IMR-90 (cell line): ENCODE measurements around the gene POLR3GL. TPM values are rescaled to one million over a fixed set of nuclear protein-coding genes. Genes with fewer than 3 reads are reported as not detected.

Source experiments
- ATAC-seq: fragments of 200-7000 bp; cut with Tn5 transposase; 2 replicates; pipeline ENCODE4 v1.9.1; 2020; ENCODE audit warnings: low read depth, mild to moderate bottlenecking, moderate library complexity
- BruUV-seq: library from RNA; stranded (reverse); fragments of 400-500 nt; replicated peaks from 2 replicates; lab custom pipeline; 2021; lab: Mats Ljungman, UMichigan
- CTCF ChIA-PET: fragments of 300-600 bp; formaldehyde crosslinking; extraction: SDS; loops from one replicate; lab custom pipeline; 2021; ENCODE audit warnings: antibody characterized with exemption; lab: Yijun Ruan, JAX
- POLR2A ChIA-PET: fragments of 300-600 bp; sonication (Branson Sonifier 250); formaldehyde crosslinking; loops from one replicate; lab custom pipeline; 2022; ENCODE audit warnings: antibody characterized with exemption; ENCODE audit not compliant: unreplicated experiment; lab: Charles Lee
- DNase-seq: peaks from one replicate; pipeline ENCODE4 v3.0.0; 2013
- H2AFZ ChIP-seq: replicated peaks from 2 replicates; pipeline ENCODE3; 2013; ENCODE audit warnings: low read length, mild to moderate bottlenecking; ENCODE audit not compliant: poor library complexity
- H2AK5ac ChIP-seq: 2 replicates; pipeline ENCODE4 v1.6.1; 2013; ENCODE audit warnings: low read depth, low read length, inconsistent platforms
- H2AK9ac ChIP-seq: replicated peaks from 2 replicates; pipeline ENCODE3; 2013; ENCODE audit warnings: mild to moderate bottlenecking, low read depth, low read length, moderate library complexity; ENCODE audit not compliant: poor library complexity
- H2BK120ac ChIP-seq: 2 replicates; pipeline ENCODE4 v1.6.1; 2013; ENCODE audit warnings: low read depth, low read length, inconsistent platforms
- H2BK15ac ChIP-seq: 3 replicates; pipeline ENCODE4 v1.6.1; 2013; ENCODE audit warnings: low read depth, low read length, inconsistent platforms
- H2BK20ac ChIP-seq: 2 replicates; pipeline ENCODE4 v1.6.1; 2013; ENCODE audit warnings: low read depth, mild to moderate bottlenecking, inconsistent platforms, low read length, moderate library complexity
- H2BK5ac ChIP-seq: 2 replicates; pipeline ENCODE4 v1.6.1; 2013; ENCODE audit warnings: mild to moderate bottlenecking, low read depth, low read length, inconsistent platforms; ENCODE audit not compliant: poor library complexity, severe bottlenecking
- H3K14ac ChIP-seq: replicated peaks from 2 replicates; pipeline ENCODE4 v1.6.1; 2013; ENCODE audit warnings: low read depth, low read length, inconsistent platforms
- H3K18ac ChIP-seq: 2 replicates; pipeline ENCODE4 v1.6.1; 2013; ENCODE audit warnings: low read depth, low read length, control low read depth
- H3K23ac ChIP-seq: 2 replicates; pipeline ENCODE4 v1.6.1; 2013; ENCODE audit warnings: low read depth, low read length, inconsistent platforms
- H3K27ac ChIP-seq: 2 replicates; pipeline ENCODE4 v1.5.1; 2013; ENCODE audit warnings: mild to moderate bottlenecking, control low read depth, low read length; ENCODE audit not compliant: insufficient read depth
- H3K27me3 ChIP-seq: 2 replicates; pipeline ENCODE4 v1.6.1; 2013; ENCODE audit warnings: low read length; ENCODE audit not compliant: control insufficient read depth, insufficient read depth
- H3K36me3 ChIP-seq: 2 replicates; pipeline ENCODE4 v1.6.1; 2013; ENCODE audit warnings: low read length, mixed read lengths; ENCODE audit not compliant: control insufficient read depth, insufficient read depth
- H3K4ac ChIP-seq: 2 replicates; pipeline ENCODE4 v1.6.1; 2013; ENCODE audit warnings: low read depth, low read length, inconsistent platforms
- H3K4me1 ChIP-seq: 2 replicates; pipeline ENCODE4 v1.6.1; 2013; ENCODE audit warnings: low read length, mixed read lengths; ENCODE audit not compliant: control insufficient read depth, insufficient read depth
- H3K4me2 ChIP-seq: 2 replicates; pipeline ENCODE4 v1.6.1; 2013; ENCODE audit warnings: low read depth, mild to moderate bottlenecking, control low read depth, low read length, moderate library complexity
- H3K4me3 ChIP-seq: 2 replicates; pipeline ENCODE4 v1.5.1; 2013; ENCODE audit warnings: low read depth, mild to moderate bottlenecking, control low read depth, low read length, moderate library complexity; ENCODE audit not compliant: insufficient read depth
- H3K56ac ChIP-seq: 2 replicates; pipeline ENCODE4 v1.6.1; 2013; ENCODE audit warnings: low read length, inconsistent platforms; ENCODE audit not compliant: insufficient read depth; ENCODE audit errors: extremely low read depth
- H3K79me1 ChIP-seq, 2 experiments: 2 replicates each; pipeline ENCODE4 v1.6.1; 2013; ENCODE audit warnings: low read length in 2 of 2, inconsistent platforms in 1 of 2, low read depth in 1 of 2
- H3K9ac ChIP-seq: 2 replicates; pipeline ENCODE4 v1.6.1; 2013; ENCODE audit warnings: low read depth, low read length, control low read depth
- H3K9me1 ChIP-seq: 2 replicates; pipeline ENCODE4 v1.6.1; 2013; ENCODE audit warnings: low read length, inconsistent platforms; ENCODE audit not compliant: insufficient read depth
- H3K9me3 ChIP-seq: 2 replicates; pipeline ENCODE4 v1.6.1; 2013; ENCODE audit warnings: low read length; ENCODE audit not compliant: control insufficient read depth, insufficient read depth
- H4K20me1 ChIP-seq: 2 replicates; pipeline ENCODE4 v1.6.1; 2013; ENCODE audit warnings: low read length, inconsistent platforms; ENCODE audit not compliant: insufficient read depth
- H4K5ac ChIP-seq: 2 replicates; pipeline ENCODE4 v1.6.1; 2013; ENCODE audit warnings: mild to moderate bottlenecking, low read depth, low read length, control low read depth
- H4K8ac ChIP-seq, 2 experiments: 2 replicates each; pipeline ENCODE4 v1.6.1; 2013; ENCODE audit warnings: low read depth in 2 of 2, low read length in 2 of 2, control low read depth in 1 of 2, inconsistent platforms in 1 of 2
- H4K91ac ChIP-seq: 2 replicates; pipeline ENCODE4 v1.6.1; 2013; ENCODE audit warnings: low read depth, low read length, inconsistent platforms; ENCODE audit not compliant: insufficient read depth
- BHLHE40 ChIP-seq: fragments of 150-350 bp; IDR thresholded peaks from 2 replicates; pipeline ENCODE4 v1.6.1; 2016; ENCODE audit warnings: mild to moderate bottlenecking, low read depth, low read length
- CEBPB ChIP-seq: IDR thresholded peaks from 2 replicates; pipeline ENCODE4 v1.6.1; 2012; ENCODE audit warnings: low read depth, low read length, improper control_type of control experiment
- CHD1 ChIP-seq: IDR thresholded peaks from 2 replicates; pipeline ENCODE4 v1.6.1; 2012; ENCODE audit warnings: low read depth, low read length, improper control_type of control experiment
- MAFK ChIP-seq: IDR thresholded peaks from 2 replicates; pipeline ENCODE4 v1.6.1; 2012; ENCODE audit warnings: low read depth, low read length, improper control_type of control experiment
- MAZ ChIP-seq: IDR thresholded peaks from 2 replicates; pipeline ENCODE4 v1.6.1; 2012; ENCODE audit warnings: low read depth, mild to moderate bottlenecking, low read length, improper control_type of control experiment, moderate library complexity, borderline replicate concordance
- NFE2L2 ChIP-seq: fragments of 150-350 bp; IDR thresholded peaks from 2 replicates; pipeline ENCODE4 v1.6.1; 2016; ENCODE audit warnings: low read depth, mild to moderate bottlenecking, low read length
- POLR2A ChIP-seq: IDR thresholded peaks from 2 replicates; pipeline ENCODE4 v1.6.1; 2012; ENCODE audit warnings: mild to moderate bottlenecking, low read depth, low read length
- RAD21 ChIP-seq: IDR thresholded peaks from 2 replicates; pipeline ENCODE4 v1.6.1; 2012; ENCODE audit warnings: low read length, improper control_type of control experiment
- RCOR1 ChIP-seq: IDR thresholded peaks from 2 replicates; pipeline ENCODE4 v1.6.1; 2012; ENCODE audit warnings: mild to moderate bottlenecking, low read length, improper control_type of control experiment; ENCODE audit not compliant: insufficient replicate concordance
- RFX5 ChIP-seq: IDR thresholded peaks from 2 replicates; pipeline ENCODE4 v1.8.0; 2012; ENCODE audit warnings: low read depth, mild to moderate bottlenecking, low read length, moderate library complexity
- SMC3 ChIP-seq: fragments of 150-350 bp; IDR thresholded peaks from 2 replicates; pipeline ENCODE4 v1.6.1; 2016; ENCODE audit warnings: low read depth, mild to moderate bottlenecking, antibody characterized with exemption, low read length, moderate library complexity
- WGBS, 2 experiments: methylation state at CpG; one replicate each; pipeline versions ENCODE4 v1.1.5 to v1.1.7; 2013; ENCODE audit warnings: missing lambda C conversion rate in 2 of 2; ENCODE audit not compliant: insufficient read length in 1 of 2; ENCODE audit errors: extremely low coverage in 2 of 2; 5-methylcytosine and 5-hydroxymethylcytosine counted together
- dilution Hi-C: fragments of 300-500 bp; cut with HindIII; formaldehyde crosslinking; loops from one replicate; pipeline ENCODE4 v1.14.3; 2018; ENCODE audit warnings: low sequenced_read_pairs; ENCODE audit not compliant: unreplicated experiment
- in situ Hi-C: fragments of 300-500 bp; cut with MboI; formaldehyde crosslinking; loops from 3 replicates; pipeline ENCODE4 v1.14.3; 2019; ENCODE audit warnings: low sequenced_read_pairs, inconsistent platforms, mixed read lengths
- intact Hi-C: fragments of 100-400 bp; cut with micrococcal nuclease; formaldehyde crosslinking; loops from 2 replicates; pipeline ENCODE4 v1.10.0; 2022
- polyA plus RNA-seq, 3 experiments: library from polyadenylated mRNA; depleted of rRNA; stranded (reverse); fragments of >200 nt; gene quantifications; 2 replicates each; pipeline ENCODE4 v1.2.3, GENCODE V29; 2012; ENCODE audit warnings: low replicate concordance in 1 of 3
- total RNA-seq: library from RNA; depleted of rRNA; stranded (reverse); fragments of >200 nt; gene quantifications from 2 replicates; pipeline ENCODE4 v1.2.3, GENCODE V29; 2012
- TF ChIP-seq, protein P1 (sequence below): conservative IDR thresholded peaks from 2 replicates; pipeline ENCODE4 v1.5.1; 2012; ENCODE audit warnings: mild to moderate bottlenecking, low read depth, low read length, improper control_type of control experiment
- TF ChIP-seq, protein P2 (sequence below): fragments of 150-350 bp; IDR thresholded peaks from 2 replicates; pipeline ENCODE4 v1.6.1; 2017; ENCODE audit warnings: mild to moderate bottlenecking, antibody characterized with exemption, low read length, low read depth
- TF ChIP-seq, protein P3 (sequence below): fragments of 150-350 bp; IDR thresholded peaks from 2 replicates; pipeline ENCODE4 v1.6.1; 2016; ENCODE audit warnings: low read depth, mild to moderate bottlenecking, low read length, moderate library complexity, borderline replicate concordance

Gene POLR3GL
- total and polyA plus RNA-seq, 2 of the 4 experiments (the other 2 are of a cell fraction), result 7.9 to 16.3 TPM

DNA sequence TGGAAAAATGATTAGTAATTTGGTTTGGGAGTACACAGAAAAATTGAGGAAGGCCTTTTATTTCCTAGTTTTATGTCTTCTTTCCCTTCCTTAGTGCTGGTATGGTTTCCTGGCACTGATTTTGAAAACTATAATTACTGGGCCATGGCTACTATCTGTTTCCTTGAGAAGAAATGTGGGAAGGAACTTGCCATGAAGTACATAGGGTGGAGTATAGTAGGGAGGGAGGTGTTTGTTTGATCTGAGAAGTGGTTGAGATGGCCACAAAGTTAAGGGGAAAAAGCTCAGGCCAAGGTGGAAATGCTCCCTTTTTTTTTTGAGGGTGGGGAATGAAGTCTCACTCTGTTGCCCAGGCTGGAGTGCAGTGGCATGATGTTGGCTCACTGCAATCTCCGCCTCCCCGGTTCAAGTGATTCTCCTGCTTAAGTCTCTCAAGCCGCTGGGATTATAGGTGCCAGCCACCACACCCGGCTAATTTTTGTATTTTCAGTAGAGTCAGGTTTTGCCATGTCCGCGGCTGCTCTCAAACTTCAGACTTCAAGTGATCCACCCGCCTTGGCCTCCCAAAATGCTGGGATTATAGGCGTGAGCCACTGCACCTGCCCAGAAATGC, 45.7 kb downstream of the POLR3GL start:
- Histone ChIP-seq H2BK15ac (no peak overlapping the region), H2AFZ (no peak overlapping the region), H3K4me2 (no peak overlapping the region)

More for the DNA sequence above, 45.7 kb downstream of the POLR3GL start:
- Histone ChIP-seq H3K4ac (no peak overlapping the region), H3K14ac (no peak overlapping the region), H4K91ac (no peak overlapping the region), H3K9me1 (no peaks in the 10 kb centered on the region), H3K4me3 (no peak overlapping the region), H3K27ac (no peak overlapping the region), H2AK9ac (no peak overlapping the region), H3K9ac (no peak overlapping the region), H3K36me3 (no peaks in the 10 kb centered on the region), H4K20me1 (no peaks in the 10 kb centered on the region), H2BK120ac (no peak overlapping the region), H4K8ac (no peak overlapping the region), H2BK5ac (no peak overlapping the region), H3K27me3 (no peaks in the 10 kb centered on the region), H3K56ac (no peak overlapping the region), H4K5ac (no peak overlapping the region), H3K18ac (no peak overlapping the region), H3K79me1 (no peaks in the 10 kb centered on the region), H3K9me3 (no peaks in the 10 kb centered on the region), H2BK20ac (no peak overlapping the region), H3K4me1 (0 out of 2 replicates have a peak, but pooled peaks cover 2% of the 10 kb centered on the region), H3K23ac (no peak overlapping the region), H2AK5ac (no peak overlapping the region)
- dilution Hi-C loops (no loop called here), in situ Hi-C loops (loop anchor here (5.0 kb wide), 1 partner anchor 163 kb away; the partner anchor contains the start of gene NUDT17), intact Hi-C loops (no loop called here)
- CTCF ChIA-PET, result interaction anchor here (0.6 to 0.8 kb wide), 2 partner anchors 164 to 165 kb away, joined by 3 read pairs; no protein-coding TSS in a partner anchor
- WGBS, 2 experiments, result 94% methylated on average over 6 of the region's 8 CpGs; no CpG with 5 or more reads in 1 of the 2 experiments
- POLR2A ChIA-PET, result no interaction called here
- ATAC-seq (no peak), DNase-seq (no peak)
- BruUV-seq, result no TSS peak
- TF ChIP-seq CHD1 (no peak), CEBPB (no peak), RFX5 (no peak), RAD21 (no peak), POLR2A (no peak), BHLHE40 (no peak), MAFK (no peak), SMC3 (no peak), MAZ (no peak), NFE2L2 (no peak), RCOR1 (no peak)
- TF ChIP-seq, protein P1, sequence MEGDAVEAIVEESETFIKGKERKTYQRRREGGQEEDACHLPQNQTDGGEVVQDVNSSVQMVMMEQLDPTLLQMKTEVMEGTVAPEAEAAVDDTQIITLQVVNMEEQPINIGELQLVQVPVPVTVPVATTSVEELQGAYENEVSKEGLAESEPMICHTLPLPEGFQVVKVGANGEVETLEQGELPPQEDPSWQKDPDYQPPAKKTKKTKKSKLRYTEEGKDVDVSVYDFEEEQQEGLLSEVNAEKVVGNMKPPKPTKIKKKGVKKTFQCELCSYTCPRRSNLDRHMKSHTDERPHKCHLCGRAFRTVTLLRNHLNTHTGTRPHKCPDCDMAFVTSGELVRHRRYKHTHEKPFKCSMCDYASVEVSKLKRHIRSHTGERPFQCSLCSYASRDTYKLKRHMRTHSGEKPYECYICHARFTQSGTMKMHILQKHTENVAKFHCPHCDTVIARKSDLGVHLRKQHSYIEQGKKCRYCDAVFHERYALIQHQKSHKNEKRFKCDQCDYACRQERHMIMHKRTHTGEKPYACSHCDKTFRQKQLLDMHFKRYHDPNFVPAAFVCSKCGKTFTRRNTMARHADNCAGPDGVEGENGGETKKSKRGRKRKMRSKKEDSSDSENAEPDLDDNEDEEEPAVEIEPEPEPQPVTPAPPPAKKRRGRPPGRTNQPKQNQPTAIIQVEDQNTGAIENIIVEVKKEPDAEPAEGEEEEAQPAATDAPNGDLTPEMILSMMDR, result no peak
- TF ChIP-seq, protein P2, sequence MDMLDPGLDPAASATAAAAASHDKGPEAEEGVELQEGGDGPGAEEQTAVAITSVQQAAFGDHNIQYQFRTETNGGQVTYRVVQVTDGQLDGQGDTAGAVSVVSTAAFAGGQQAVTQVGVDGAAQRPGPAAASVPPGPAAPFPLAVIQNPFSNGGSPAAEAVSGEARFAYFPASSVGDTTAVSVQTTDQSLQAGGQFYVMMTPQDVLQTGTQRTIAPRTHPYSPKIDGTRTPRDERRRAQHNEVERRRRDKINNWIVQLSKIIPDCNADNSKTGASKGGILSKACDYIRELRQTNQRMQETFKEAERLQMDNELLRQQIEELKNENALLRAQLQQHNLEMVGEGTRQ, result no peak
- TF ChIP-seq, protein P3, sequence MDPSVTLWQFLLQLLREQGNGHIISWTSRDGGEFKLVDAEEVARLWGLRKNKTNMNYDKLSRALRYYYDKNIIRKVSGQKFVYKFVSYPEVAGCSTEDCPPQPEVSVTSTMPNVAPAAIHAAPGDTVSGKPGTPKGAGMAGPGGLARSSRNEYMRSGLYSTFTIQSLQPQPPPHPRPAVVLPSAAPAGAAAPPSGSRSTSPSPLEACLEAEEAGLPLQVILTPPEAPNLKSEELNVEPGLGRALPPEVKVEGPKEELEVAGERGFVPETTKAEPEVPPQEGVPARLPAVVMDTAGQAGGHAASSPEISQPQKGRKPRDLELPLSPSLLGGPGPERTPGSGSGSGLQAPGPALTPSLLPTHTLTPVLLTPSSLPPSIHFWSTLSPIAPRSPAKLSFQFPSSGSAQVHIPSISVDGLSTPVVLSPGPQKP, result no peak
